ENCODE data around the gene ZC2HC1B.

GRCh38 chr6:143982968-143983367 lies 118.7 kb downstream of the ZC2HC1B start:
- TF ChIP-seq CTCF (IDR thresholded peaks at IDR 0.05) (no peak), REST (IDR thresholded peaks at IDR 0.05; ENCODE audit: low read depth, low read length) (no peak), RAD21 (IDR thresholded peaks at IDR 0.05; ENCODE audit: low read length) (no peak), POLR2AphosphoS5 (IDR thresholded peaks at IDR 0.05; ENCODE audit: low read depth, low read length) (no peak), NFIC (IDR thresholded peaks at IDR 0.05; ENCODE audit: borderline replicate concordance) (no peak), MAX (IDR thresholded peaks at IDR 0.05; ENCODE audit: low read depth) (no peak)
